Activated T-helper 1 cell treated with Interleukin-2 at 50 U/mL for 16 hours (primary cell): ENCODE results near the gene SLC5A8.
"Not testable (repeated sequence)": the region's sequence is repeated elsewhere in the genome, so short reads cannot be mapped to it uniquely, and the experiment has no call there.

ENCODE experiments used
- DNase-seq: peaks from one replicate; pipeline ENCODE4 v3.0.0-alpha.2; 2020; ENCODE audit warnings: low read depth

Gene SLC5A8

DNA sequence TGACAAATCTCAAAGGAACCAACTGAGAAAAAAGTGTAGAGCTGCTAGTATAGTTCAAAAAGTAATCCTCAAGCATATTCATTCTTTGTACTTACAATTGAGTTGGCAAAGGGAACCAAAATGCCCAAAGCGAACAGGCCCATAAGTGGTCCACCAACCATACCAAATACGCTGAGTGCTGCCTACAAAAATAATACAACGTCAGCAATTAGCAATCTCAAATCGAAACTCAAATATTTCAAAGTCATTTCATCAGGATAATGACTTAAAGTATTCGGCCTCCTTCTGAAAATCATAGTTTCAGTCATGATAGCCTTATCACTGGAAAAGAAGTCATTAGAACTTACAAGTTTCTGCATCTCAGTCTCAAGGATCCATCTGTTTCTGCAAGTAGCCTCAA is 42.0 kb downstream of the SLC5A8 start:
- no peak for DNase-seq

DNA sequence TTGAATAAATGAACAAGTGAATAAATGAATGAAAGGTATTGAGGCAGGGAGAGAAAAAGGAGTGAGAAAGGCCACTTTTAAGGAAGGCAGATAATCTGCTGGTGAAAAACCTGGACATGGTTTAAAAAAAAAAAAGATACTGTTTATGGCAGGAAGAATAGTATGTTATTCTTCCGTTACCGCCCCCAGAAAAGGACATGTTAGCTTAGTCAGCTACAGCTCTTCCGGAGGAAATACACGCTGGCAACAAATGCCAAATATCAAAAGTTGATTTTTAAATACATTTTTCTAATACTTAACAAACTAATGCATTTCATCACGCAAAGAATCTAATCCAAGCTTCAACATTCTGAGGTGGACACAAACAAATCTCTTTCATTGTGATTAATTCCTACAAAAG is 43.2 kb downstream of the SLC5A8 start:
- no peak for DNase-seq

DNA sequence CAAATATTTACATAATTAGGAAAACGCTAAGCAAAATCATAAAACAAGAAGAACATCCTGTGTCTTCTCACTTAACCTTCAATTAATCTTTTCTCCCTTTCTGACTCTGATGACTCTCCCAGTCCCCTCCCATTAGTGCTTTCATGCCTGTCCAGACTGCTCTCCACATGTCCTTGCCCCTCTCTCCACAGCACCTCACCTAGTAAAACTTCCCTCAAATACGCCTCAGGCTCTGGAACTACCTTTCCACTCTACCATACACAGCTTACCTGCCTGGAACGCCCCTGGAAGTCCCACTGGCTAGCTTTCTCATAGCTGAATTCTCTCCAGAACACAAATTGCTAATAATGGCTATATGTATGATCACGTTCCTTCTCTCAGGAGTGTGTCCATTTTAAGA is 44.7 kb downstream of the SLC5A8 start:
- DNase-seq: no peak

DNA sequence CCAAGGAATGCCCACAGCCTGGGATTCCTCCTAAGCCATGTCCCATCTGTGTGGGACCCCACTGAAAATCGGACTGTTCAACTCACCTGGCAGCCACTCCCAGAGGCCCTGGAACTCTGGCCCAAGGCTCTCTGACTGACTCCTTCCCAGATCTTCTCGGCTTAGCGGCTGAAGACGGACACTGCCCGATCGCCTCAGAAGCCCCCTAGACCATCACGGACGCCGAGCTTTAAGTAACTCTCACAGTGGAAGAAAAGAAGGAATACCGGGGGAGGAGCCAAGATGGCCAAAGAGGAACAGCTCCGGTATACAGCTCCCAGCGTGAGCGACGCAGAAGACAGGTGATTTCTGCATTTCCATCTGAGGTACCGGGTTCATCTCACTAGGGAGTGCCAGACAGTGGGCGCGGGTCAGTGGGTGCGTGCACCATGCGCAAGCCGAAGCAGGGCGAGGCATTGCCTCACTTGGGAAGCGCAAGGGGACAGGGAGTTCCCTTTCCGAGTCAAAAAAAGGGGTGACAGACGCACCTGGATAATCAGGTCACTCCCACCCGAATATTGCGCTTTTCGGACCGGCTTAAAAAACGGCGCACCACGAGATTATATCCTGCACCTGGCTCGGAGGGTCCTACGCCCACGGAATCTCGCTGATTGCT is 64.1 kb downstream of the SLC5A8 start:
- not testable (repeated sequence) for DNase-seq

DNA sequence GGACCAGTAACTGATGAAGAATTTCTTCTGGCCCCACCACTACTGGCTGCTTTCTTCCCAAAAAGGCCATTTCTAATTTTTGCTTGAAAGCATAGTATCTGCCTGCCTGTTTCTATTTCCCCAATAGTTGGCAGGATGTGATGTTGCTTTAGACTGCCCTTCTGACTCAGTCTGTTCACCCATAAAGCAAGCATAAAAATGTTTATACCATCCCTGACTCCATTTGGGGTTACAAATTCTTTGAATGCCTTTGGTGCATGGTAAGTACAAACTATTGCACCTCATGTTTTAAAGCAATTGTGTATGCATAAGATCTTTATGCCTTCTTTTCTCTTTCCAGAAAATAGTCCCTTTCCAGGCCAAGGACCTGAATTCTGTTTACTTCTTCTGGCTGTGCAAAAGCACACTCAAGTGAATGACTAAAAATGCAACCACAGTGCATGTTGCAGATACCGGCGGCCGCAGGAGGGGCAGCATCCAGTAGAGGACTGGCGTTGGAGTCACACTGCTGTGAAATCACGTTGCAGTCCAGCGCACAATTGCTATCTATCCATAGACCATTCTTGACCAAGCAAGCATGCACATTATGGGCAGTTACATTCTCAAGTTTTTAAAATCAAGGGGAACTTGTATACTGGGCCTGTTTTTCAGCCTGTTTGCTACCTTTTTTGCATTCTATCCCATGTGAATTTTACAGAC is 82.4 kb downstream of the SLC5A8 start:
- DNase-seq: no peak

DNA sequence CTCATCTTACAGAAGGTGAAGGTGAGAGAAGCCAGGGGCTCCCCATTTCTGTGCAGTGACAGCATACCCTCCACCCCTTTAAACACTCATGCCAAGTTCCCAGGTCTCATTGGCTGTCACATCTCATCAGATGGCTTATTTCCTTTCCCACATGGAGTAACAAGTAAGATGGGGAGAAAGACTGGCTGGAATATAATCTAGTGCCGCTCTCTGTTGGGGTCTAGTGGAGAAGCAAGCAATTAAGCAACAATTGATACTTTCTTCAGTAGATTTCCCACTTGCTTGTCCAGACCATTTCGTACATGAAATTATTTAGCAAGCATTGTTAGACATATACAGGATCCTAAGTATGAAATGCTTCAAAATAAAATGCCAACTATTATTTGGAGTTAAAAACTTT is 92.2 kb downstream of the SLC5A8 start:
- DNase-seq: no peak

DNA sequence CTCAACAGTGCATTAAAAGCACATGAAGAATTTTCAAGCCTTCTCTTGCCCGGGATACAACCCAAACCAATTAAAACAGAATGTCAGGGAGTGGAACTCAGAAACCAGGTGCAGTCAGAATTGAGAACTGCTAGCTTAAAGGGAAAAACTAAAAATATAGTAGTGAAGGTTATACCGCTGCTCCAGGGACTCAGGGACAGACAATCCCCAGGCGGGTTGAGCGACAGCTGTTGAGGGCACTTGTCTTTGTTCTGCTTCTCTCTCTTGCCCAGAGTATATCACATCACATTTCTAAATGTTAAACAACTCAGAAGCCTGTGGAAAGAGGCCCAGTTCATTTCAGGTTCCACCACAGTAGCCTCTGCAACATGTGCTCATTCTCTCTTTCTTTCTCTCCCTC is 93.1 kb downstream of the SLC5A8 start:
- DNase-seq: no peak

DNA sequence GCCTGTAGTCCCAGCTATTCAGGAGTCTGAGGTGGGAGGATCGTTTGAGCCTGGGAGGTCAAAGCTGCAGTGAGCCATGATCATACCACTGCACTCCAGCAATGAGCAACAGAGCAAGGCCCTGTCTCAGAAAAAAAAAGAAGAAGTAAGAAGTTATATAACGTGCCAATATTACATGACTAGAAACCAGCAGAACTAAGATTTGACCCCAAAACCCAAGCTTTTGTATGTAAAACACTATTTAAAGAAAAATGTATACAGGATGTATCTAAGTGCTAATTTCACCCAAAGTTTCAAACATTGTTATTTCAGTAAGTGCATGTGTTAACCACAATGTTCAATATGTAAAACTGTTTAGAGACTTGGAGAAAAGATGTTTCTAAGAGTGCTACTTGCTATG is 94.7 kb downstream of the SLC5A8 start:
- DNase-seq: no peak

DNA sequence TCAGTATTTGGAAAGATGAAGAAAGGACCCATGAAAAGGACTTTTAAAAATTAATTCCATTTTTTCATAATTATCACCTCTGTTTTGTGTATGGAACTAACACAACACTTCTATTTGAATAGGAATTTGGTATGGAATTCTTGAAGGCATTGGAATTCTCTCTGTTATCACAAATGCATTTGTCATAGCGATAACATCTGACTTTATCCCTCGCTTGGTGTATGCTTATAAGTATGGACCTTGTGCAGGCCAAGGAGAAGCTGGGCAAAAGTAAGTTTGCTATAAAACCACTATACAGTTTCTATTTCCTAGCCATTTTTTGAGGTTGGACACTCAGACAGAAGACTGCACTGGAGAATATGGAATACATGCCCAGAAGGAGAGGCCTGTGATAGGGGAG is 98.6 kb downstream of the SLC5A8 start:
- no peak for DNase-seq

DNA sequence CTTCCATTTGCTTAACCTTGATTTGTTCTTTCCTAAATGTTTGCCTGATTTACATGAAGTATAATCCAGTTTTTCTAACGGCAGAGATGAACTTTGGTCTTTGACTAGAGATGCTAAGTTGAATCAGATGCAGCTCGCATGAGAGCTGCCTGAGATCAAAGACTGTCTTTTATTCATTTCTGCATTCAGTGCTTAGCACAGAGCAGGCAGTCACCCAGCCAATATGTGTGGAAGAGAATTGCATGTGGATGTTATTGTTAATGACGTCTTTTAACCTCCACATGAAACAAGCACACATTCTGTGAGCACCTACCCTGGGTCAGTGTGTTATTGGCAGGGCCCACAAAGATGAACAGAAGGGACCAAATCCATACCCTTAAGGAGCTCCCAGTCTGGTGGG is 99.2 kb downstream of the SLC5A8 start:
- no peak for DNase-seq

DNA sequence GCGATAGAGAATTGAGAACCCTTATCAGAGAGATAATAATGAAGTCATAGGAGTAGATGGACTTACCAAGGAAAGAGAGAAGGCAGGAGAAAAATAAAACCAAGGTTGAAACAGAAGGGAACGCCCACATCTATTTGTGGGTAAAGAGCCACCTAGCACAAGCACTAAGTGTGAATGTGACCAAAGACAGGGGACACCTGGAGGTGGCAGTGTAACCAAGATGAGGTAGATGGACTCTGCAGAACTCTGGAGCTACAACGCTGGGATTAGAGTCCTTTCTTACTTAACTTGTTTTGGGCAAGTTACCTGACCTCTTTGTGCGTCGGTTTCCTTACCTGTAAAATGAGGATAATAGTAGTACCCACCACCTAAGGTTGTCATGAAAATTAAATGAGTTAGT is 101.9 kb downstream of the SLC5A8 start:
- DNase-seq: no peak

DNA sequence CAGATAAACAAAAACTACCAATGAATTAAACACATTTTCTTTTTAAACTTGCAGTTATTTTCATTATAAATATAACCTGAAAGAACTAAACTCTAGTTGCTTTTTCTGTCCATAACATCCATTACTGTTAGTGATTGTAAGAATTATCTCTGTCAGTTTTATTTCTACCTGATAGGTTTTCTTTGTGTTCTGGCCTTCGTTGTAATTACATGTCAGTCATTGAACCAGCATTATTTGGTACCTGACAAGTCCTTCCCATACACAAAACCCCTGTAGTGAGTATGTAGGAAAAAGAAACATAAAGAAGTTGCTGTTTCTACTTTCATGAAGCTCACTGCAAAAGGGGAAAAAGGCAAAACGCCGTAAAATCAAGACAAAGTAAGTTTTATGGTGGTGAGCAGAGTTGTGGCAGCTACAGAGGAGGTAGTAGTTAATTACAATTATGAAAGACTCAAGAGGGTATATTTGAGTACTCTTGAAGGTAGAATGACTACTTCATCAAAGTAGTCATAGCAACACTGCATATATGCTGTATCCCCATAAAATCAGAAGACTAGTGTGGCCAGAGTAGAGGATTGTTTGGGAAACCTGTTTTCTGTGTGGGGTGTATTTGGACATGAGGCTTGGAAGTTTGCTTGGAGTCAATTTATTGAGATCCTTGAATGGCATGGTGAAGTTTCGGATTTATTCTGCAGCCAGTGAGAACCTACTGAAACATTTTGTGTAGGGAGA is 102.8 kb downstream of the SLC5A8 start:
- no peak for DNase-seq
